ENCODE results near the gene CTBP1. TPM values are rescaled to one million over a fixed set of nuclear protein-coding genes. Genes with fewer than 3 reads are reported as not detected.

CTBP1 gene
- total RNA-seq, 1 experiment from 2014 or later, result 187 TPM

DNA sequence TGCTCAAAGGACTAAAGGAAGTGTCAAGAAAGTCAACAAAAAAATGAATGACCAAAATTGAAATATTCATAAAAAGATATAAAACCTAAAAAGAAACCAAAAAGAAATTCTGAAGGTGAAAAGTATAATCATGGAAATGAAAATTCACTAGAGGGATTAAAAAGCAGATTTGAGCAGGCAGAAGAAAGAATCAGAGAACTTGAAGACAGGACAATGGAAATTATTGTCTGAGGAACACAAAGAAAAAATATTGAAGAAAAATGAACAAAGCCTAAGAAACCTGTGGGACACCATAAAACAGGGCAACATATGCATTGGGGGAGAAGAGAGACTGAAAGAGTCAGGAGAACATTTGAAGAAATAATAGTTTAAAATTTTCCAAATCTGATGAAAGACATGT, 66.6 kb downstream of the CTBP1 start:
- POLR2A ChIA-PET (ENCODE audit: low non-redundant PET), result no interaction called here
- DNase-seq (ENCODE audit: low spot score), result no peak
- no peaks in the 10 kb centered on the region for H3K4me1 ChIP-seq (ENCODE audit: insufficient read depth, low read length, poor library complexity, severe bottlenecking)
- H3K27ac ChIP-seq (ENCODE audit: low read depth, low read length, poor library complexity, severe bottlenecking), result no peak overlapping the region
- BruUV-seq (replicated peaks), result no TSS peak
- peaks cover 18% of the 10 kb centered on the region for H3K27me3 ChIP-seq (replicated peaks; ENCODE audit: insufficient read depth, low read depth, low read length, poor library complexity)
- H3K36me3 ChIP-seq (ENCODE audit: insufficient read depth, low read length, poor library complexity, severe bottlenecking), result no peaks in the 10 kb centered on the region
- peaks cover 5% of the 10 kb centered on the region for H3K9me3 ChIP-seq (ENCODE audit: low read depth, low read length, poor library complexity, severe bottlenecking)
- CTCF ChIA-PET, result no interaction called here
- no peak overlapping the region for H3K4me3 ChIP-seq (ENCODE audit: low read depth, low read length, poor library complexity, severe bottlenecking)
- TF ChIP-seq, protein P1, sequence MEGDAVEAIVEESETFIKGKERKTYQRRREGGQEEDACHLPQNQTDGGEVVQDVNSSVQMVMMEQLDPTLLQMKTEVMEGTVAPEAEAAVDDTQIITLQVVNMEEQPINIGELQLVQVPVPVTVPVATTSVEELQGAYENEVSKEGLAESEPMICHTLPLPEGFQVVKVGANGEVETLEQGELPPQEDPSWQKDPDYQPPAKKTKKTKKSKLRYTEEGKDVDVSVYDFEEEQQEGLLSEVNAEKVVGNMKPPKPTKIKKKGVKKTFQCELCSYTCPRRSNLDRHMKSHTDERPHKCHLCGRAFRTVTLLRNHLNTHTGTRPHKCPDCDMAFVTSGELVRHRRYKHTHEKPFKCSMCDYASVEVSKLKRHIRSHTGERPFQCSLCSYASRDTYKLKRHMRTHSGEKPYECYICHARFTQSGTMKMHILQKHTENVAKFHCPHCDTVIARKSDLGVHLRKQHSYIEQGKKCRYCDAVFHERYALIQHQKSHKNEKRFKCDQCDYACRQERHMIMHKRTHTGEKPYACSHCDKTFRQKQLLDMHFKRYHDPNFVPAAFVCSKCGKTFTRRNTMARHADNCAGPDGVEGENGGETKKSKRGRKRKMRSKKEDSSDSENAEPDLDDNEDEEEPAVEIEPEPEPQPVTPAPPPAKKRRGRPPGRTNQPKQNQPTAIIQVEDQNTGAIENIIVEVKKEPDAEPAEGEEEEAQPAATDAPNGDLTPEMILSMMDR (conservative IDR thresholded peaks at IDR 0.05; ENCODE audit: low read depth, low read length), result no peak
- TF ChIP-seq EZH2 (IDR thresholded peaks at IDR 0.05; ENCODE audit: borderline replicate concordance, low read depth, low read length, poor library complexity, severe bottlenecking), result no peak
- intact Hi-C loops (cut with micrococcal nuclease; ENCODE audit: unreplicated experiment), result no loop called here

DNA sequence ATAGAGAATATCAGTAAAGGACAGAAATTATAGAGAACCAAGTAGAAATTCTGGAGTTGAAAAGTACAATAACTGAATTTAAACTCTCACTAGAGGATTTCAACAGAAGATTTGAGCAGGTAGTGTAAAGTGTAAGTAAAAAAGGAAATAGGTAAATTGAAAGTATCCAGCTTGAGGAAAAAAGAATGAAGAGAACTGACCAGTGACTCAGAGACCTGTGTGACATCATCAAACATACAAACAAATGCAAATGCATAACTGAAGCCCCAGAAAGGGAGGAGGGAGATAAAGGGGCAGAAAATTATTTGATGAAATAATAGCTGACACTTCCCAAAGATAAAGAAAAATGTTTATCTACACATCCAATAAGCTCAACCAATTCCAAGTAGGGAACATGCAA, 68.3 kb downstream of the CTBP1 start:
- no TSS peak for BruUV-seq (replicated peaks)
- TF ChIP-seq EZH2 (IDR thresholded peaks at IDR 0.05; ENCODE audit: borderline replicate concordance, low read depth, low read length, poor library complexity, severe bottlenecking), result no peak
- TF ChIP-seq, protein P1 (conservative IDR thresholded peaks at IDR 0.05; ENCODE audit: low read depth, low read length), result no peak
- H3K36me3 ChIP-seq (ENCODE audit: insufficient read depth, low read length, poor library complexity, severe bottlenecking), result no peaks in the 10 kb centered on the region
- no peak overlapping the region for H3K4me3 ChIP-seq (ENCODE audit: low read depth, low read length, poor library complexity, severe bottlenecking)
- H3K4me1 ChIP-seq (ENCODE audit: insufficient read depth, low read length, poor library complexity, severe bottlenecking), result no peaks in the 10 kb centered on the region
- DNase-seq (ENCODE audit: low spot score), result no peak
- CTCF ChIA-PET, result interaction anchor here (0.6 kb wide), 1 partner anchor 109 kb away, joined by 3 read pairs; the partner anchor contains the start of gene MAEA
- intact Hi-C loops (cut with micrococcal nuclease; ENCODE audit: unreplicated experiment), result no loop called here
- H3K27me3 ChIP-seq (replicated peaks; ENCODE audit: insufficient read depth, low read depth, low read length, poor library complexity), result peaks cover 18% of the 10 kb centered on the region
- no peak overlapping the region for H3K27ac ChIP-seq (ENCODE audit: low read depth, low read length, poor library complexity, severe bottlenecking)
- POLR2A ChIA-PET (ENCODE audit: low non-redundant PET), result no interaction called here
- H3K9me3 ChIP-seq (ENCODE audit: low read depth, low read length, poor library complexity, severe bottlenecking), result peaks cover 5% of the 10 kb centered on the region

DNA sequence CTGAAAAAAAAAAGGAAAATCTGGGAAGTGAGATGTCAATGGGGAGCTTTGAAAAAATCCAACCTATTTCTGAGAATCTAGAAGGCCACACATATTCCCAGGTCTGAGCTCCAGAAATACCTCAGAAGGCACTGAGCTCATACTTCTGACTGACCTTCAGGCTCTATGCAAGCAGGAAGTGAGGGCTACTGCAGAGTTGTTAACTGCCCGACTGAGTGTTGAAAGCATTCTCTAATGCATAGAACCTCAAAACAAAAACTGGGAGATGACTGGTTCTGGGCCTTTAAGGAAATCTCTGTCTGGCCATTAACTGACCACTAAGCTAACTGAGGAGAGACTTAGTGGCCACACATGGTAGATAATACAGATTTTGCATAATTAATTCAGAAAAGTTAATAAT, 69.0 kb downstream of the CTBP1 start:
- Histone ChIP-seq H3K36me3 (ENCODE audit: insufficient read depth, low read length, poor library complexity, severe bottlenecking) (no peaks in the 10 kb centered on the region), H3K27ac (ENCODE audit: low read depth, low read length, poor library complexity, severe bottlenecking) (no peak overlapping the region), H3K27me3 (replicated peaks; ENCODE audit: insufficient read depth, low read depth, low read length, poor library complexity) (peaks cover 18% of the 10 kb centered on the region), H3K4me3 (ENCODE audit: low read depth, low read length, poor library complexity, severe bottlenecking) (no peak overlapping the region), H3K9me3 (ENCODE audit: low read depth, low read length, poor library complexity, severe bottlenecking) (peaks cover 5% of the 10 kb centered on the region), H3K4me1 (ENCODE audit: insufficient read depth, low read length, poor library complexity, severe bottlenecking) (no peaks in the 10 kb centered on the region)
- intact Hi-C loops (cut with micrococcal nuclease; ENCODE audit: unreplicated experiment), result no loop called here
- ChIA-PET POLR2A (ENCODE audit: low non-redundant PET) (no interaction called here), CTCF (interaction anchor here (0.6 kb wide), 1 partner anchor 110 kb away, joined by 3 read pairs; the partner anchor contains the start of gene MAEA)
- no peak for DNase-seq (ENCODE audit: low spot score)
- no peak for TF ChIP-seq EZH2 (IDR thresholded peaks at IDR 0.05; ENCODE audit: borderline replicate concordance, low read depth, low read length, poor library complexity, severe bottlenecking)
- TF ChIP-seq, protein P1 (conservative IDR thresholded peaks at IDR 0.05; ENCODE audit: low read depth, low read length), result no peak
- no TSS peak for BruUV-seq (replicated peaks)

Measured in A673 (cell line).